ENCODE results near the gene NAALADL2.

The NAALADL2 gene

GRCh38 chr3:175002732-175003143, 143.6 kb downstream of the NAALADL2 start:
- DNase-seq, result no peak

- no peak for DNase-seq
Measured at GRCh38 chr3:175003590-175003989, 144.5 kb downstream of the NAALADL2 start.

GRCh38 chr3:175005193-175005592, 146.1 kb downstream of the NAALADL2 start:
- DNase-seq, result no peak

GRCh38 chr3:175005881-175006280, 146.7 kb downstream of the NAALADL2 start:
- DNase-seq, result no peak

- no peak for DNase-seq
Measured at GRCh38 chr3:175007306-175007705, 148.2 kb downstream of the NAALADL2 start.

- DNase-seq, result no peak
Measured at GRCh38 chr3:175009295-175009694, 150.2 kb downstream of the NAALADL2 start.

- no peak for DNase-seq
Measured at GRCh38 chr3:175015056-175015635, 156.0 kb downstream of the NAALADL2 start.

GRCh38 chr3:175018946-175019727, 160.0 kb downstream of the NAALADL2 start:
- DNase-seq, result no peak

- DNase-seq, result no peak
Measured at GRCh38 chr3:175020101-175020500, 161.0 kb downstream of the NAALADL2 start.

GRCh38 chr3:175029828-175030227, 170.7 kb downstream of the NAALADL2 start:
- DNase-seq, result no peak

- no peak for DNase-seq
Measured at GRCh38 chr3:175039875-175040274, 180.7 kb downstream of the NAALADL2 start.

GRCh38 chr3:175041369-175041768, 182.2 kb downstream of the NAALADL2 start:
- no peak for DNase-seq

- no peak for DNase-seq
Measured at GRCh38 chr3:175046601-175047000, 187.5 kb downstream of the NAALADL2 start.

GRCh38 chr3:175047786-175048185, 188.7 kb downstream of the NAALADL2 start:
- no peak for DNase-seq

- no peak for DNase-seq
Measured at GRCh38 chr3:175057401-175057800, 198.3 kb downstream of the NAALADL2 start.

- DNase-seq, result no peak
Measured at GRCh38 chr3:175059788-175060187, 200.7 kb downstream of the NAALADL2 start.

GRCh38 chr3:175065497-175065896, 206.4 kb downstream of the NAALADL2 start:
- no peak for DNase-seq

- DNase-seq, result no peak
Measured at GRCh38 chr3:175066617-175067415, 207.7 kb downstream of the NAALADL2 start.

- no peak for DNase-seq
Measured at GRCh38 chr3:175068587-175068986, 209.5 kb downstream of the NAALADL2 start.

GRCh38 chr3:175070946-175071345, 211.8 kb downstream of the NAALADL2 start:
- no peak for DNase-seq

GRCh38 chr3:175073219-175073905, 214.2 kb downstream of the NAALADL2 start:
- DNase-seq, result no peak

- DNase-seq, result no peak
Measured at GRCh38 chr3:175075269-175075668, 216.1 kb downstream of the NAALADL2 start.

- DNase-seq, result no peak
Measured at GRCh38 chr3:175077216-175077615, 218.1 kb downstream of the NAALADL2 start.

All from NCI-H1048 (cell line).